Measurements from ENCODE around the gene CCDC9.
"Not testable (repeated sequence)": the region's sequence is repeated elsewhere in the genome, so short reads cannot be mapped to it uniquely, and the experiment has no call there.

CCDC9 gene

GRCh38 chr19:47261946-47262793, 5.8 kb downstream of the CCDC9 start:
- DNase-seq (ENCODE audit: low spot score), result not testable (repeated sequence)

- no peak for DNase-seq (ENCODE audit: low spot score)
Observed at GRCh38 chr19:47264629-47265028, 8.3 kb downstream of the CCDC9 start.

- DNase-seq (ENCODE audit: low spot score), result no peak
Observed at GRCh38 chr19:47266401-47266941, 10.1 kb downstream of the CCDC9 start.

GRCh38 chr19:47267350-47267759, 11.0 kb downstream of the CCDC9 start:
- peak; percentile 78 for DNase-seq (ENCODE audit: low spot score)

GRCh38 chr19:47268028-47268427, 11.7 kb downstream of the CCDC9 start:
- no peak for DNase-seq (ENCODE audit: low spot score)

- no peak for DNase-seq (ENCODE audit: low spot score)
Observed at GRCh38 chr19:47269596-47269995, 13.3 kb downstream of the CCDC9 start.

- DNase-seq (ENCODE audit: low spot score), result no peak
Observed at GRCh38 chr19:47270408-47270807, 14.1 kb downstream of the CCDC9 start.

GRCh38 chr19:47271949-47272348, 15.6 kb downstream of the CCDC9 start:
- DNase-seq (ENCODE audit: low spot score), result no peak

GRCh38 chr19:47272448-47273312, 16.4 kb downstream of the CCDC9 start:
- no peak for DNase-seq (ENCODE audit: low spot score)

GRCh38 chr19:47273313-47274070, 17.2 kb downstream of the CCDC9 start:
- DNase-seq (ENCODE audit: low spot score), result peak; percentile 85

- DNase-seq (ENCODE audit: low spot score), result peak; percentile 90
Observed at GRCh38 chr19:47274071-47274890, 18.0 kb downstream of the CCDC9 start, which contains the start of gene INAFM1. Gene INAFM1 (plus strand): TSS chr19:47274885. CDS start chr19:47274920, 35 bp downstream.

GRCh38 chr19:47274891-47275761, 18.8 kb downstream of the CCDC9 start:
- DNase-seq (ENCODE audit: low spot score), result no peak

GRCh38 chr19:47275791-47276461, 19.6 kb downstream of the CCDC9 start:
- DNase-seq (ENCODE audit: low spot score), result no peak

GRCh38 chr19:47276513-47276912, 20.2 kb downstream of the CCDC9 start:
- DNase-seq (ENCODE audit: low spot score), result not testable (repeated sequence)

GRCh38 chr19:47280183-47280797, 24.0 kb downstream of the CCDC9 start:
- no peak for DNase-seq (ENCODE audit: low spot score)

GRCh38 chr19:47283405-47284059, 27.2 kb downstream of the CCDC9 start:
- no peak for DNase-seq (ENCODE audit: low spot score)

GRCh38 chr19:47284324-47284899, 28.1 kb downstream of the CCDC9 start:
- peak; percentile 72 for DNase-seq (ENCODE audit: low spot score)

GRCh38 chr19:47296036-47296435, 39.7 kb downstream of the CCDC9 start:
- DNase-seq (ENCODE audit: low spot score), result peak; percentile 55

Measured in putamen (tissue), 1 donor.